ENCODE data around the gene CIRBP.

The CIRBP gene

GRCh38 chr19:1230783-1231489 is 38.2 kb upstream of the CIRBP start:
- DNase-seq (ENCODE audit: low spot score) = no peak

GRCh38 chr19:1231729-1232637 is 37.1 kb upstream of the CIRBP start:
- DNase-seq (ENCODE audit: low spot score) = no peak

GRCh38 chr19:1232652-1233072 is 36.5 kb upstream of the CIRBP start:
- DNase-seq (ENCODE audit: low spot score) = no peak

GRCh38 chr19:1233115-1233667 is 35.9 kb upstream of the CIRBP start:
- DNase-seq (ENCODE audit: low spot score) = no peak

GRCh38 chr19:1234051-1234954 is 34.8 kb upstream of the CIRBP start:
- no peak for DNase-seq (ENCODE audit: low spot score)

GRCh38 chr19:1234955-1235380 is 34.2 kb upstream of the CIRBP start:
- DNase-seq (ENCODE audit: low spot score) = no peak

- no peak for DNase-seq (ENCODE audit: low spot score)
These were observed 33.2 kb upstream of the CIRBP start for GRCh38 chr19:1235625-1236538.

- DNase-seq (ENCODE audit: low spot score) = no peak
These were observed 32.6 kb upstream of the CIRBP start for GRCh38 chr19:1236576-1236975.

- DNase-seq (ENCODE audit: low spot score) = peak; percentile 63
These were observed 32.0 kb upstream of the CIRBP start for GRCh38 chr19:1237027-1237659.

GRCh38 chr19:1237754-1238368 is 31.3 kb upstream of the CIRBP start, which contains the start of gene CBARP:
Gene CBARP (minus strand): TSS chr19:1238005. CDS start chr19:1236100, 1,905 bp downstream.
- peak; percentile 62 for DNase-seq (ENCODE audit: low spot score)

GRCh38 chr19:1238369-1239303 is 30.5 kb upstream of the CIRBP start:
- no peak for DNase-seq (ENCODE audit: low spot score)

GRCh38 chr19:1239420-1239795 is 29.7 kb upstream of the CIRBP start:
- no peak for DNase-seq (ENCODE audit: low spot score)

- DNase-seq (ENCODE audit: low spot score) = peak; percentile 100
These were observed 29.1 kb upstream of the CIRBP start for GRCh38 chr19:1239796-1240737.

- no peak for DNase-seq (ENCODE audit: low spot score)
These were observed 28.2 kb upstream of the CIRBP start for GRCh38 chr19:1240925-1241324.

GRCh38 chr19:1241417-1242095 is 27.6 kb upstream of the CIRBP start, which contains the start of gene ATP5F1D:
Gene ATP5F1D (plus strand): TSS chr19:1241751. CDS start chr19:1241851, 100 bp downstream.
- peak; percentile 97 for DNase-seq (ENCODE audit: low spot score)
